IMR-90 (cell line): ENCODE data around the gene SNTG2. TPM values are rescaled to one million over a fixed set of nuclear protein-coding genes. Genes with fewer than 3 reads are reported as not detected.

Source experiments
- ATAC-seq: fragments of 200-7000 bp; cut with Tn5 transposase; 2 replicates; pipeline ENCODE4 v1.9.1; 2020; ENCODE audit warnings: low read depth, mild to moderate bottlenecking, moderate library complexity
- BruUV-seq: library from RNA; stranded (reverse); fragments of 400-500 nt; replicated peaks from 2 replicates; lab custom pipeline; 2021; lab: Mats Ljungman, UMichigan
- CTCF ChIA-PET: fragments of 300-600 bp; formaldehyde crosslinking; extraction: SDS; loops from one replicate; lab custom pipeline; 2021; ENCODE audit warnings: antibody characterized with exemption; lab: Yijun Ruan, JAX
- POLR2A ChIA-PET: fragments of 300-600 bp; sonication (Branson Sonifier 250); formaldehyde crosslinking; loops from one replicate; lab custom pipeline; 2022; ENCODE audit warnings: antibody characterized with exemption; ENCODE audit not compliant: unreplicated experiment; lab: Charles Lee
- DNase-seq: peaks from one replicate; pipeline ENCODE4 v3.0.0; 2013
- H2AFZ ChIP-seq: replicated peaks from 2 replicates; pipeline ENCODE3; 2013; ENCODE audit warnings: low read length, mild to moderate bottlenecking; ENCODE audit not compliant: poor library complexity
- H2AK5ac ChIP-seq: 2 replicates; pipeline ENCODE4 v1.6.1; 2013; ENCODE audit warnings: low read depth, low read length, inconsistent platforms
- H2AK9ac ChIP-seq: replicated peaks from 2 replicates; pipeline ENCODE3; 2013; ENCODE audit warnings: mild to moderate bottlenecking, low read depth, low read length, moderate library complexity; ENCODE audit not compliant: poor library complexity
- H2BK120ac ChIP-seq: 2 replicates; pipeline ENCODE4 v1.6.1; 2013; ENCODE audit warnings: low read depth, low read length, inconsistent platforms
- H2BK15ac ChIP-seq: 3 replicates; pipeline ENCODE4 v1.6.1; 2013; ENCODE audit warnings: low read depth, low read length, inconsistent platforms
- H2BK20ac ChIP-seq: 2 replicates; pipeline ENCODE4 v1.6.1; 2013; ENCODE audit warnings: low read depth, mild to moderate bottlenecking, inconsistent platforms, low read length, moderate library complexity
- H2BK5ac ChIP-seq: 2 replicates; pipeline ENCODE4 v1.6.1; 2013; ENCODE audit warnings: mild to moderate bottlenecking, low read depth, low read length, inconsistent platforms; ENCODE audit not compliant: poor library complexity, severe bottlenecking
- H3K14ac ChIP-seq: replicated peaks from 2 replicates; pipeline ENCODE4 v1.6.1; 2013; ENCODE audit warnings: low read depth, low read length, inconsistent platforms
- H3K18ac ChIP-seq: 2 replicates; pipeline ENCODE4 v1.6.1; 2013; ENCODE audit warnings: low read depth, low read length, control low read depth
- H3K23ac ChIP-seq: 2 replicates; pipeline ENCODE4 v1.6.1; 2013; ENCODE audit warnings: low read depth, low read length, inconsistent platforms
- H3K27ac ChIP-seq: 2 replicates; pipeline ENCODE4 v1.5.1; 2013; ENCODE audit warnings: mild to moderate bottlenecking, control low read depth, low read length; ENCODE audit not compliant: insufficient read depth
- H3K27me3 ChIP-seq: 2 replicates; pipeline ENCODE4 v1.6.1; 2013; ENCODE audit warnings: low read length; ENCODE audit not compliant: control insufficient read depth, insufficient read depth
- H3K36me3 ChIP-seq: 2 replicates; pipeline ENCODE4 v1.6.1; 2013; ENCODE audit warnings: low read length, mixed read lengths; ENCODE audit not compliant: control insufficient read depth, insufficient read depth
- H3K4ac ChIP-seq: 2 replicates; pipeline ENCODE4 v1.6.1; 2013; ENCODE audit warnings: low read depth, low read length, inconsistent platforms
- H3K4me1 ChIP-seq: 2 replicates; pipeline ENCODE4 v1.6.1; 2013; ENCODE audit warnings: low read length, mixed read lengths; ENCODE audit not compliant: control insufficient read depth, insufficient read depth
- H3K4me2 ChIP-seq: 2 replicates; pipeline ENCODE4 v1.6.1; 2013; ENCODE audit warnings: low read depth, mild to moderate bottlenecking, control low read depth, low read length, moderate library complexity
- H3K4me3 ChIP-seq: 2 replicates; pipeline ENCODE4 v1.5.1; 2013; ENCODE audit warnings: low read depth, mild to moderate bottlenecking, control low read depth, low read length, moderate library complexity; ENCODE audit not compliant: insufficient read depth
- H3K56ac ChIP-seq: 2 replicates; pipeline ENCODE4 v1.6.1; 2013; ENCODE audit warnings: low read length, inconsistent platforms; ENCODE audit not compliant: insufficient read depth; ENCODE audit errors: extremely low read depth
- H3K79me1 ChIP-seq, 2 experiments: 2 replicates each; pipeline ENCODE4 v1.6.1; 2013; ENCODE audit warnings: low read length in 2 of 2, inconsistent platforms in 1 of 2, low read depth in 1 of 2
- H3K9ac ChIP-seq: 2 replicates; pipeline ENCODE4 v1.6.1; 2013; ENCODE audit warnings: low read depth, low read length, control low read depth
- H3K9me1 ChIP-seq: 2 replicates; pipeline ENCODE4 v1.6.1; 2013; ENCODE audit warnings: low read length, inconsistent platforms; ENCODE audit not compliant: insufficient read depth
- H3K9me3 ChIP-seq: 2 replicates; pipeline ENCODE4 v1.6.1; 2013; ENCODE audit warnings: low read length; ENCODE audit not compliant: control insufficient read depth, insufficient read depth
- H4K20me1 ChIP-seq: 2 replicates; pipeline ENCODE4 v1.6.1; 2013; ENCODE audit warnings: low read length, inconsistent platforms; ENCODE audit not compliant: insufficient read depth
- H4K5ac ChIP-seq: 2 replicates; pipeline ENCODE4 v1.6.1; 2013; ENCODE audit warnings: mild to moderate bottlenecking, low read depth, low read length, control low read depth
- H4K8ac ChIP-seq, 2 experiments: 2 replicates each; pipeline ENCODE4 v1.6.1; 2013; ENCODE audit warnings: low read depth in 2 of 2, low read length in 2 of 2, control low read depth in 1 of 2, inconsistent platforms in 1 of 2
- H4K91ac ChIP-seq: 2 replicates; pipeline ENCODE4 v1.6.1; 2013; ENCODE audit warnings: low read depth, low read length, inconsistent platforms; ENCODE audit not compliant: insufficient read depth
- BHLHE40 ChIP-seq: fragments of 150-350 bp; IDR thresholded peaks from 2 replicates; pipeline ENCODE4 v1.6.1; 2016; ENCODE audit warnings: mild to moderate bottlenecking, low read depth, low read length
- CEBPB ChIP-seq: IDR thresholded peaks from 2 replicates; pipeline ENCODE4 v1.6.1; 2012; ENCODE audit warnings: low read depth, low read length, improper control_type of control experiment
- CTCF ChIP-seq: conservative IDR thresholded peaks from 2 replicates; pipeline ENCODE4 v1.5.1; 2012; ENCODE audit warnings: mild to moderate bottlenecking, low read depth, low read length, improper control_type of control experiment
- FOS ChIP-seq: fragments of 150-350 bp; IDR thresholded peaks from 2 replicates; pipeline ENCODE4 v1.6.1; 2016; ENCODE audit warnings: low read depth, low read length
- MAFK ChIP-seq: IDR thresholded peaks from 2 replicates; pipeline ENCODE4 v1.6.1; 2012; ENCODE audit warnings: low read depth, low read length, improper control_type of control experiment
- MAZ ChIP-seq: IDR thresholded peaks from 2 replicates; pipeline ENCODE4 v1.6.1; 2012; ENCODE audit warnings: low read depth, mild to moderate bottlenecking, low read length, improper control_type of control experiment, moderate library complexity, borderline replicate concordance
- MXI1 ChIP-seq: IDR thresholded peaks from 2 replicates; pipeline ENCODE4 v1.6.1; 2012; ENCODE audit warnings: low read depth, mild to moderate bottlenecking, low read length, moderate library complexity, borderline replicate concordance
- NFE2L2 ChIP-seq: fragments of 150-350 bp; IDR thresholded peaks from 2 replicates; pipeline ENCODE4 v1.6.1; 2016; ENCODE audit warnings: low read depth, mild to moderate bottlenecking, low read length
- POLR2A ChIP-seq: IDR thresholded peaks from 2 replicates; pipeline ENCODE4 v1.6.1; 2012; ENCODE audit warnings: mild to moderate bottlenecking, low read depth, low read length
- RAD21 ChIP-seq: IDR thresholded peaks from 2 replicates; pipeline ENCODE4 v1.6.1; 2012; ENCODE audit warnings: low read length, improper control_type of control experiment
- RCOR1 ChIP-seq: IDR thresholded peaks from 2 replicates; pipeline ENCODE4 v1.6.1; 2012; ENCODE audit warnings: mild to moderate bottlenecking, low read length, improper control_type of control experiment; ENCODE audit not compliant: insufficient replicate concordance
- RFX5 ChIP-seq: IDR thresholded peaks from 2 replicates; pipeline ENCODE4 v1.8.0; 2012; ENCODE audit warnings: low read depth, mild to moderate bottlenecking, low read length, moderate library complexity
- SMC3 ChIP-seq: fragments of 150-350 bp; IDR thresholded peaks from 2 replicates; pipeline ENCODE4 v1.6.1; 2016; ENCODE audit warnings: low read depth, mild to moderate bottlenecking, antibody characterized with exemption, low read length, moderate library complexity
- WGBS, 2 experiments: methylation state at CpG; one replicate each; pipeline versions ENCODE4 v1.1.5 to v1.1.7; 2013; ENCODE audit warnings: missing lambda C conversion rate in 2 of 2; ENCODE audit not compliant: insufficient read length in 1 of 2; ENCODE audit errors: extremely low coverage in 2 of 2; 5-methylcytosine and 5-hydroxymethylcytosine counted together
- dilution Hi-C: fragments of 300-500 bp; cut with HindIII; formaldehyde crosslinking; loops from one replicate; pipeline ENCODE4 v1.14.3; 2018; ENCODE audit warnings: low sequenced_read_pairs; ENCODE audit not compliant: unreplicated experiment
- in situ Hi-C: fragments of 300-500 bp; cut with MboI; formaldehyde crosslinking; loops from 3 replicates; pipeline ENCODE4 v1.14.3; 2019; ENCODE audit warnings: low sequenced_read_pairs, inconsistent platforms, mixed read lengths
- intact Hi-C: fragments of 100-400 bp; cut with micrococcal nuclease; formaldehyde crosslinking; loops from 2 replicates; pipeline ENCODE4 v1.10.0; 2022
- polyA plus RNA-seq, 3 experiments: library from polyadenylated mRNA; depleted of rRNA; stranded (reverse); fragments of >200 nt; gene quantifications; 2 replicates each; pipeline ENCODE4 v1.2.3, GENCODE V29; 2012; ENCODE audit warnings: low replicate concordance in 1 of 3
- total RNA-seq: library from RNA; depleted of rRNA; stranded (reverse); fragments of >200 nt; gene quantifications from 2 replicates; pipeline ENCODE4 v1.2.3, GENCODE V29; 2012
- TF ChIP-seq, protein P1 (sequence below): fragments of 150-350 bp; IDR thresholded peaks from 2 replicates; pipeline ENCODE4 v1.6.1; 2016; ENCODE audit warnings: low read depth, mild to moderate bottlenecking, low read length, moderate library complexity, borderline replicate concordance
- TF ChIP-seq, protein P2 (sequence below): fragments of 150-350 bp; IDR thresholded peaks from 2 replicates; pipeline ENCODE4 v1.6.1; 2017; ENCODE audit warnings: mild to moderate bottlenecking, antibody characterized with exemption, low read length, low read depth

SNTG2 gene
- total and polyA plus RNA-seq, 2 of the 4 experiments (the other 2 are of a cell fraction): under 0.01 to 0.17 TPM

DNA sequence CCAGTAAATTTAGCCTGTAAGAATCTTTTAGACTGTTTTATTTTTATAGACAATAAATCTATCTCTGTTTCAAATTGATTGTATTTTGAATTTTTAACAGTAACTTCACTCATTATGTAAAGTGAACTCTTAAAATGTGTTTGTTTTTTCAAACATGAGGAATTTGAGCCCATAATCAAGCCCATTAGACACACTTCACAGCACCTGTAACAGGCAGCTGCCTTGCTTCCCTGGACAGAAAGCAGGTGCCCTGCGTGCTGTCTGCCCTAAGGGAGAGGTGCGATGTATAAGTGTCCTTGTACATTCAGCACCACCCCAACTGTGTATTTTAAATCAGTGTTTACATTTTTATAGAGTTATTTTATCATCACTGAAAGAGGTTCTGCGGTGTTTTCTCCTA lies 276.1 kb downstream of the SNTG2 start:
- H4K8ac ChIP-seq: no peak overlapping the region
- H2BK120ac ChIP-seq: no peak overlapping the region
- no peaks in the 10 kb centered on the region for H3K36me3 ChIP-seq
- ChIA-PET POLR2A (no interaction called here), CTCF (no interaction called here)
- H3K9ac ChIP-seq: no peak overlapping the region
- dilution Hi-C loops (no loop called here), intact Hi-C loops (no loop called here), in situ Hi-C loops (no loop called here)
- no peaks in the 10 kb centered on the region for H3K79me1 ChIP-seq
- H3K9me3 ChIP-seq: peaks cover 39% of the 10 kb centered on the region
- H2AFZ ChIP-seq: no peak overlapping the region
- H4K5ac ChIP-seq: no peak overlapping the region
- H3K27me3 ChIP-seq: no peaks in the 10 kb centered on the region
- H3K4ac ChIP-seq: no peak overlapping the region
- no TSS peak for BruUV-seq
- no peaks in the 10 kb centered on the region for H4K20me1 ChIP-seq
- H3K18ac ChIP-seq: no peak overlapping the region
- H3K9me1 ChIP-seq: no peaks in the 10 kb centered on the region
- no peak for DNase-seq
- H3K23ac ChIP-seq: no peak overlapping the region
- WGBS, 2 experiments: no CpG with 5 or more reads among the region's 3 CpGs
- H2BK20ac ChIP-seq: no peak overlapping the region
- H4K91ac ChIP-seq: no peak overlapping the region
- no peak overlapping the region for H3K4me3 ChIP-seq
- H2AK5ac ChIP-seq: no peak overlapping the region
- no peak overlapping the region for H2BK15ac ChIP-seq
- H2AK9ac ChIP-seq: no peak overlapping the region
- no peak overlapping the region for H3K4me2 ChIP-seq
- H2BK5ac ChIP-seq: no peak overlapping the region
- H3K27ac ChIP-seq: no peak overlapping the region
- no peaks in the 10 kb centered on the region for H3K4me1 ChIP-seq
- ATAC-seq: no peak
- H3K14ac ChIP-seq: no peak overlapping the region
- no peak for TF ChIP-seq NFE2L2
- TF ChIP-seq RCOR1: no peak
- no peak for TF ChIP-seq CTCF
- TF ChIP-seq FOS: no peak
- TF ChIP-seq SMC3: no peak
- no peak for TF ChIP-seq MAZ
- TF ChIP-seq, protein P1, sequence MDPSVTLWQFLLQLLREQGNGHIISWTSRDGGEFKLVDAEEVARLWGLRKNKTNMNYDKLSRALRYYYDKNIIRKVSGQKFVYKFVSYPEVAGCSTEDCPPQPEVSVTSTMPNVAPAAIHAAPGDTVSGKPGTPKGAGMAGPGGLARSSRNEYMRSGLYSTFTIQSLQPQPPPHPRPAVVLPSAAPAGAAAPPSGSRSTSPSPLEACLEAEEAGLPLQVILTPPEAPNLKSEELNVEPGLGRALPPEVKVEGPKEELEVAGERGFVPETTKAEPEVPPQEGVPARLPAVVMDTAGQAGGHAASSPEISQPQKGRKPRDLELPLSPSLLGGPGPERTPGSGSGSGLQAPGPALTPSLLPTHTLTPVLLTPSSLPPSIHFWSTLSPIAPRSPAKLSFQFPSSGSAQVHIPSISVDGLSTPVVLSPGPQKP: no peak
- TF ChIP-seq MAFK: no peak
- no peak for TF ChIP-seq RFX5
- TF ChIP-seq BHLHE40: no peak
- TF ChIP-seq CEBPB: no peak
- TF ChIP-seq, protein P2, sequence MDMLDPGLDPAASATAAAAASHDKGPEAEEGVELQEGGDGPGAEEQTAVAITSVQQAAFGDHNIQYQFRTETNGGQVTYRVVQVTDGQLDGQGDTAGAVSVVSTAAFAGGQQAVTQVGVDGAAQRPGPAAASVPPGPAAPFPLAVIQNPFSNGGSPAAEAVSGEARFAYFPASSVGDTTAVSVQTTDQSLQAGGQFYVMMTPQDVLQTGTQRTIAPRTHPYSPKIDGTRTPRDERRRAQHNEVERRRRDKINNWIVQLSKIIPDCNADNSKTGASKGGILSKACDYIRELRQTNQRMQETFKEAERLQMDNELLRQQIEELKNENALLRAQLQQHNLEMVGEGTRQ: no peak
- TF ChIP-seq RAD21: no peak
- TF ChIP-seq MXI1: no peak
- no peak for TF ChIP-seq POLR2A
- no peak overlapping the region for H3K56ac ChIP-seq
